GM23338 (cell line): ENCODE data around the gene MBD5. TPM values are rescaled to one million over a fixed set of nuclear protein-coding genes. Genes with fewer than 3 reads are reported as not detected.
A peak's percentile ranks its signal among the peaks of the same experiment; 100 is the strongest.

Source experiments
- ATAC-seq: fragments of 200-7000 bp; cut with Tn5 transposase; 3 replicates; pipeline ENCODE4 v1.9.1; 2020
- DNase-seq: peaks from one replicate; pipeline ENCODE4 v3.0.0-alpha.2; 2015; ENCODE audit warnings: low spot score
- H2AFZ ChIP-seq: fragments of 200-600 bp; sonication (generic); 2 replicates; pipeline ENCODE4 v1.8.0; 2016; ENCODE audit warnings: antibody characterized with exemption, mild to moderate bottlenecking, moderate library complexity
- H3F3A ChIP-seq: fragments of 200-600 bp; sonication (generic); replicated peaks from 2 replicates; pipeline ENCODE4 v1.8.0; 2017; ENCODE audit warnings: antibody characterized with exemption, mixed run types, low read depth
- H3K27ac ChIP-seq: fragments of 200-600 bp; sonication (generic); 2 replicates; pipeline ENCODE4 v1.6.1; 2016; ENCODE audit warnings: low read depth
- H3K27me3 ChIP-seq: fragments of 200-600 bp; sonication (generic); 2 replicates; pipeline ENCODE4 v1.8.0; 2016; ENCODE audit warnings: mild to moderate bottlenecking, mixed run types, moderate library complexity; ENCODE audit not compliant: insufficient read depth
- H3K36me3 ChIP-seq: fragments of 200-600 bp; sonication (generic); 2 replicates; pipeline ENCODE4 v1.8.0; 2016; ENCODE audit warnings: mild to moderate bottlenecking; ENCODE audit not compliant: insufficient read depth
- H3K4me1 ChIP-seq: fragments of 200-600 bp; sonication (generic); 2 replicates; pipeline ENCODE4 v1.8.0; 2016; ENCODE audit warnings: mild to moderate bottlenecking, moderate library complexity; ENCODE audit not compliant: insufficient read depth
- H3K4me2 ChIP-seq: fragments of 200-600 bp; sonication (generic); 2 replicates; pipeline ENCODE4 v1.7.1; 2017; ENCODE audit warnings: mixed run types
- H3K4me3 ChIP-seq: fragments of 200-600 bp; sonication (generic); 2 replicates; pipeline ENCODE4 v1.6.1; 2016; ENCODE audit warnings: mixed run types
- H3K79me2 ChIP-seq: fragments of 200-600 bp; sonication (generic); replicated peaks from 2 replicates; pipeline ENCODE4 v1.8.0; 2017; ENCODE audit warnings: mild to moderate bottlenecking; ENCODE audit not compliant: insufficient read depth
- H3K9me2 ChIP-seq: fragments of 200-600 bp; sonication (generic); 2 replicates; pipeline ENCODE4 v1.8.0; 2017; ENCODE audit not compliant: insufficient read depth
- H4K20me1 ChIP-seq: fragments of 200-600 bp; sonication (generic); replicated peaks from 2 replicates; pipeline ENCODE4 v1.8.0; 2017; ENCODE audit warnings: mild to moderate bottlenecking; ENCODE audit not compliant: insufficient read depth
- H3K27ac Mint-ChIP-seq: 2 replicates; pipeline ENCODE4 v1.8.0; 2020; ENCODE audit warnings: inconsistent platforms, mild to moderate bottlenecking, moderate library complexity, mixed read lengths
- H3K27me3 Mint-ChIP-seq: 3 replicates; pipeline ENCODE4 v1.8.0; 2022; ENCODE audit warnings: low read depth, mild to moderate bottlenecking, moderate library complexity, mixed read lengths, inconsistent platforms; ENCODE audit not compliant: insufficient read depth, poor library complexity
- H3K36me3 Mint-ChIP-seq: 3 replicates; pipeline ENCODE4 v1.8.0; 2021; ENCODE audit warnings: low read depth, mild to moderate bottlenecking, inconsistent platforms, moderate library complexity, mixed read lengths
- H3K4me1 Mint-ChIP-seq: 3 replicates; pipeline ENCODE4 v1.8.0; 2020; ENCODE audit warnings: mild to moderate bottlenecking, inconsistent platforms, mixed read lengths
- H3K4me3 Mint-ChIP-seq: 3 replicates; pipeline ENCODE4 v1.8.0; 2021; ENCODE audit warnings: moderate library complexity, mild to moderate bottlenecking, inconsistent platforms, mixed read lengths
- H3K9me3 Mint-ChIP-seq: 3 replicates; pipeline ENCODE4 v1.8.0; 2020; ENCODE audit warnings: moderate library complexity, mild to moderate bottlenecking, inconsistent platforms, mixed read lengths
- CREB1 ChIP-seq: fragments of 250-450 bp; sonication (Bioruptor Pico); IDR thresholded peaks from 2 replicates; pipeline ENCODE4 v1.5.0; 2020; ENCODE audit warnings: low read depth, mild to moderate bottlenecking, moderate library complexity
- EZH2 ChIP-seq: fragments of 200-600 bp; sonication (generic); IDR thresholded peaks from one replicate; pipeline ENCODE4 v1.8.0; 2017; ENCODE audit warnings: antibody characterized with exemption, mild to moderate bottlenecking, low read depth; ENCODE audit not compliant: unreplicated experiment
- EZH2phosphoT487 ChIP-seq: fragments of 200-600 bp; sonication (generic); IDR thresholded peaks from one replicate; pipeline ENCODE4 v1.8.1; 2018; ENCODE audit warnings: antibody characterized with exemption; ENCODE audit not compliant: unreplicated experiment
- JUNB ChIP-seq: IDR thresholded peaks from one replicate; pipeline ENCODE4 v1.6.1; 2016; ENCODE audit warnings: antibody characterized with exemption; ENCODE audit not compliant: unreplicated experiment
- NANOG ChIP-seq: IDR thresholded peaks from 2 replicates; pipeline ENCODE4 v1.6.1; 2016; ENCODE audit warnings: antibody characterized with exemption, borderline replicate concordance
- POLR2AphosphoS5 ChIP-seq: IDR thresholded peaks from 2 replicates; pipeline ENCODE4 v1.6.1; 2016; ENCODE audit warnings: antibody characterized with exemption, low read depth
- STAT1 ChIP-seq: IDR thresholded peaks from one replicate; pipeline ENCODE4 v1.6.1; 2016; ENCODE audit warnings: antibody characterized with exemption; ENCODE audit not compliant: unreplicated experiment
- ZNF114 ChIP-seq: fragments of 250-450 bp; sonication (Bioruptor Pico); IDR thresholded peaks from 2 replicates; pipeline ENCODE4 v1.5.0; 2020; ENCODE audit warnings: mild to moderate bottlenecking, moderate library complexity
- polyA plus RNA-seq: library from polyadenylated mRNA; unstranded; fragments of >200 nt; fragmentation: Nextera tagmentation; extraction: Ambion mirVana; gene quantifications from 2 replicates; pipeline ENCODE4 v1.2.1, GENCODE V29; 2016
- total RNA-seq: library from RNA; depleted of rRNA; stranded (reverse); fragments of >200 nt; shearing (Covaris generic); gene quantifications from 2 replicates; pipeline ENCODE4 v1.2.3, GENCODE V29; 2014
- TF ChIP-seq, protein P1 (sequence below), 2 experiments: fragments of 200-600 bp in 1 of 2; sonication (generic) in 1 of 2; conservative IDR thresholded peaks; 2 replicates each; pipeline versions ENCODE4 v1.5.1 to v1.6.1; 2016 to 2017; ENCODE audit warnings: antibody characterized with exemption in 2 of 2, low read depth in 2 of 2, mild to moderate bottlenecking in 2 of 2, moderate library complexity in 1 of 2
- TF ChIP-seq, protein P2 (sequence below): IDR thresholded peaks from one replicate; pipeline ENCODE4 v1.6.1; 2018; ENCODE audit warnings: antibody characterized with exemption; ENCODE audit not compliant: unreplicated experiment
- TF ChIP-seq, protein P3 (sequence below): IDR thresholded peaks from 2 replicates; pipeline ENCODE4 v1.6.1; 2016; ENCODE audit warnings: antibody characterized with exemption

The MBD5 gene
- total and polyA plus RNA-seq, 2 experiments from 2014 or later = 16.2 to 23.1 TPM

DNA sequence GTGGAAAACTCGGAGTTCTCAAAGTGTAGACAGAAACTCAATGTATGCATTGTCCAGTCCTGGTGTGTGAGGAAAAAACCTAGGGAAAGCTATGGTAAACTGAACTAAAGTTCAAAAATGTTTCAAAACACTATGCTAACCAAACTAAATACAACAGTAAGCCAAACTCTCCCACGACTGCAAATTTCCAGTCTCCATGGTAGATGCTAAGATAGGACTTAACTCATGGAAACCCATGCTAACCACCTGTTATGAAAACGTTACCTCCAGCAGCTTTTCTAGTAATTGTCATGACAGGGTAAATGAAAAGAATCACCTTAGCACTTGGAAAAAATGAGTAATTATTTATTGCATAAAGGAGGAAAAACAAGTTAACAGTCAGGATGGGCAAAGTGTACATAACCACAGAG is 488.0 kb downstream of the MBD5 start (continued):
- no peak for TF ChIP-seq NANOG
- TF ChIP-seq, protein P1, sequence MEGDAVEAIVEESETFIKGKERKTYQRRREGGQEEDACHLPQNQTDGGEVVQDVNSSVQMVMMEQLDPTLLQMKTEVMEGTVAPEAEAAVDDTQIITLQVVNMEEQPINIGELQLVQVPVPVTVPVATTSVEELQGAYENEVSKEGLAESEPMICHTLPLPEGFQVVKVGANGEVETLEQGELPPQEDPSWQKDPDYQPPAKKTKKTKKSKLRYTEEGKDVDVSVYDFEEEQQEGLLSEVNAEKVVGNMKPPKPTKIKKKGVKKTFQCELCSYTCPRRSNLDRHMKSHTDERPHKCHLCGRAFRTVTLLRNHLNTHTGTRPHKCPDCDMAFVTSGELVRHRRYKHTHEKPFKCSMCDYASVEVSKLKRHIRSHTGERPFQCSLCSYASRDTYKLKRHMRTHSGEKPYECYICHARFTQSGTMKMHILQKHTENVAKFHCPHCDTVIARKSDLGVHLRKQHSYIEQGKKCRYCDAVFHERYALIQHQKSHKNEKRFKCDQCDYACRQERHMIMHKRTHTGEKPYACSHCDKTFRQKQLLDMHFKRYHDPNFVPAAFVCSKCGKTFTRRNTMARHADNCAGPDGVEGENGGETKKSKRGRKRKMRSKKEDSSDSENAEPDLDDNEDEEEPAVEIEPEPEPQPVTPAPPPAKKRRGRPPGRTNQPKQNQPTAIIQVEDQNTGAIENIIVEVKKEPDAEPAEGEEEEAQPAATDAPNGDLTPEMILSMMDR (conservative IDR thresholded peaks at IDR 0.05; ENCODE audit: low read depth in 2 of 2) = no peak
- no peak for TF ChIP-seq STAT1
- TF ChIP-seq, protein P2, sequence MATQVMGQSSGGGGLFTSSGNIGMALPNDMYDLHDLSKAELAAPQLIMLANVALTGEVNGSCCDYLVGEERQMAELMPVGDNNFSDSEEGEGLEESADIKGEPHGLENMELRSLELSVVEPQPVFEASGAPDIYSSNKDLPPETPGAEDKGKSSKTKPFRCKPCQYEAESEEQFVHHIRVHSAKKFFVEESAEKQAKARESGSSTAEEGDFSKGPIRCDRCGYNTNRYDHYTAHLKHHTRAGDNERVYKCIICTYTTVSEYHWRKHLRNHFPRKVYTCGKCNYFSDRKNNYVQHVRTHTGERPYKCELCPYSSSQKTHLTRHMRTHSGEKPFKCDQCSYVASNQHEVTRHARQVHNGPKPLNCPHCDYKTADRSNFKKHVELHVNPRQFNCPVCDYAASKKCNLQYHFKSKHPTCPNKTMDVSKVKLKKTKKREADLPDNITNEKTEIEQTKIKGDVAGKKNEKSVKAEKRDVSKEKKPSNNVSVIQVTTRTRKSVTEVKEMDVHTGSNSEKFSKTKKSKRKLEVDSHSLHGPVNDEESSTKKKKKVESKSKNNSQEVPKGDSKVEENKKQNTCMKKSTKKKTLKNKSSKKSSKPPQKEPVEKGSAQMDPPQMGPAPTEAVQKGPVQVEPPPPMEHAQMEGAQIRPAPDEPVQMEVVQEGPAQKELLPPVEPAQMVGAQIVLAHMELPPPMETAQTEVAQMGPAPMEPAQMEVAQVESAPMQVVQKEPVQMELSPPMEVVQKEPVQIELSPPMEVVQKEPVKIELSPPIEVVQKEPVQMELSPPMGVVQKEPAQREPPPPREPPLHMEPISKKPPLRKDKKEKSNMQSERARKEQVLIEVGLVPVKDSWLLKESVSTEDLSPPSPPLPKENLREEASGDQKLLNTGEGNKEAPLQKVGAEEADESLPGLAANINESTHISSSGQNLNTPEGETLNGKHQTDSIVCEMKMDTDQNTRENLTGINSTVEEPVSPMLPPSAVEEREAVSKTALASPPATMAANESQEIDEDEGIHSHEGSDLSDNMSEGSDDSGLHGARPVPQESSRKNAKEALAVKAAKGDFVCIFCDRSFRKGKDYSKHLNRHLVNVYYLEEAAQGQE = no peak
- TF ChIP-seq CREB1 (CRISPR knock-in tag) = no peak
- no peak for TF ChIP-seq JUNB
- no peak for TF ChIP-seq EZH2phosphoT487
- no peak for TF ChIP-seq EZH2
- TF ChIP-seq POLR2AphosphoS5 = no peak
- TF ChIP-seq ZNF114 = no peak

DNA sequence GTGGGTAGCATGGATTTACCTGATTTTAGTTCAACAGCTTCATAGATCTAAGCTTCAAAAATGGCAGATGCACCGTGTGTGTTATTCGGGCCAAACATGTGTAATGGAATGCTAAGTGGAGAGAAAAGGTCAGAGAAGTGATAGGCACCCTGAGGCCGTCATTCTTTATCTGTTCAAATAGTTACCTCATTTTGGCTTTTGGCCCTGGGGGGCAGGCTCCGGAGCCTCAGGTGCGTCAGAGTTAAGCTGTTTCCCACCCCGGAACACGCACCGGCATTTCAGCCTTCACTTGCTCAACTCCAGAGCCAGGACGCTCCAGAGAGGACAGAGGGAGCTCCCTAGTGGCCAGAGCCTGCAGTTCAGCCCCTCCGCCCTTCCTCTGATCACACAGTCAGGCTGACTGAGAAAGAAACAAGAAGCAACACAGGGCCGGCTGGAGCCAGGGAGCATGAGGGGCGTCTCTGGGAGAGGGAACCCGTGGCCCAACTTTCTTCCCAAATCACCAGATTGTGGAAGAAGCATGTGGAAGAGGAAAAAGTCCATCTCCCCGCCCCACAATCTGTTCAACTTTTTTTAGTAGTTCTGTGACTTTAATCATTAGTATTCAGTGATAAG is 488.5 kb downstream of the MBD5 start:
- Mint-ChIP-seq H3K27me3 (no peaks in the 10 kb centered on the region), H3K27ac (no peak overlapping the region), H3K9me3 (no peaks in the 10 kb centered on the region), H3K4me1 (peaks cover 10% of the 10 kb centered on the region), H3K4me3 (0 out of 3 replicates have a peak overlapping the region, but pooled peaks have one; percentile 7), H3K36me3 (no peaks in the 10 kb centered on the region)
- ATAC-seq (peak; percentile 100), DNase-seq (peak; percentile 97)
- Histone ChIP-seq H3F3A (no peaks in the 10 kb centered on the region), H3K4me2 (no peak overlapping the region), H3K36me3 (no peaks in the 10 kb centered on the region; the same call in 1 of the 2 replicates), H3K4me1 (peaks cover 4% of the 10 kb centered on the region; the same call in 1 of the 2 replicates), H4K20me1 (no peaks in the 10 kb centered on the region), H3K4me3 (no peak overlapping the region), H3K79me2 (no peaks in the 10 kb centered on the region), H2AFZ (no peak overlapping the region), H3K27me3 (no peaks in the 10 kb centered on the region), H3K9me2 (no peaks in the 10 kb centered on the region), H3K27ac (no peak overlapping the region)
- TF ChIP-seq, protein P1 (conservative IDR thresholded peaks at IDR 0.05; ENCODE audit: low read depth in 2 of 2) = peak; percentile 94 to 99
- TF ChIP-seq, protein P3, sequence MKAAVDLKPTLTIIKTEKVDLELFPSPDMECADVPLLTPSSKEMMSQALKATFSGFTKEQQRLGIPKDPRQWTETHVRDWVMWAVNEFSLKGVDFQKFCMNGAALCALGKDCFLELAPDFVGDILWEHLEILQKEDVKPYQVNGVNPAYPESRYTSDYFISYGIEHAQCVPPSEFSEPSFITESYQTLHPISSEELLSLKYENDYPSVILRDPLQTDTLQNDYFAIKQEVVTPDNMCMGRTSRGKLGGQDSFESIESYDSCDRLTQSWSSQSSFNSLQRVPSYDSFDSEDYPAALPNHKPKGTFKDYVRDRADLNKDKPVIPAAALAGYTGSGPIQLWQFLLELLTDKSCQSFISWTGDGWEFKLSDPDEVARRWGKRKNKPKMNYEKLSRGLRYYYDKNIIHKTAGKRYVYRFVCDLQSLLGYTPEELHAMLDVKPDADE = no peak
- TF ChIP-seq CREB1 (CRISPR knock-in tag) = peak; percentile 59
